Panc1 (cell line): ENCODE results near the gene DGKZ. TPM values are rescaled to one million over a fixed set of nuclear protein-coding genes. Genes with fewer than 3 reads are reported as not detected.

ENCODE experiments used
- ATAC-seq: fragments of 200-7000 bp; cut with Tn5 transposase; 2 replicates; pipeline ENCODE4 v1.9.1; 2020; ENCODE audit warnings: mild to moderate bottlenecking, moderate library complexity
- BruUV-seq: library from RNA; stranded (reverse); fragments of 400-500 nt; replicated peaks from 2 replicates; lab custom pipeline; 2021; lab: Mats Ljungman, UMichigan
- CTCF ChIA-PET: fragments of 300-600 bp; sonication (Branson Sonifier 250); formaldehyde crosslinking; loops from one replicate; lab custom pipeline; 2022; ENCODE audit warnings: antibody characterized with exemption; lab: Charles Lee
- POLR2A ChIA-PET: fragments of 300-600 bp; sonication (Branson Sonifier 250); formaldehyde crosslinking; loops from one replicate; lab custom pipeline; 2022; ENCODE audit warnings: antibody characterized with exemption; lab: Charles Lee
- DNase-seq: peaks from one replicate; pipeline ENCODE4 v3.0.0-alpha.2; 2010; ENCODE audit warnings: low read depth, low spot score
- H3K27ac ChIP-seq: 2 replicates; pipeline ENCODE4 v1.5.1; 2011; ENCODE audit warnings: mild to moderate bottlenecking, low read length, inconsistent platforms
- H3K27me3 ChIP-seq: fragments of 200-500 bp; sonication (Bioruptor generic); 2 replicates; pipeline ENCODE4 v1.6.0; 2014; ENCODE audit warnings: low read length, inconsistent platforms; ENCODE audit not compliant: control insufficient read depth, insufficient read depth
- H3K36me3 ChIP-seq: fragments of 200-500 bp; sonication (Bioruptor generic); 2 replicates; pipeline ENCODE4 v1.5.1; 2014; ENCODE audit warnings: inconsistent platforms, mild to moderate bottlenecking, low read length, moderate library complexity; ENCODE audit not compliant: control insufficient read depth, insufficient read depth
- H3K4me1 ChIP-seq: 2 replicates; pipeline ENCODE4 v1.5.1; 2011; ENCODE audit warnings: inconsistent platforms, mild to moderate bottlenecking, low read length, moderate library complexity; ENCODE audit not compliant: control insufficient read depth, insufficient read depth
- H3K4me3 ChIP-seq, 2 experiments: 2 replicates each; pipeline ENCODE4 v1.5.1; 2011 to 2012; ENCODE audit warnings: low read depth in 2 of 2, low read length in 2 of 2, mild to moderate bottlenecking in 2 of 2, inconsistent platforms in 1 of 2, moderate library complexity in 1 of 2
- H3K9me3 ChIP-seq: fragments of 200-500 bp; sonication (Bioruptor generic); 2 replicates; pipeline ENCODE4 v1.5.1; 2014; ENCODE audit warnings: low read depth, mild to moderate bottlenecking, inconsistent platforms, low read length, moderate library complexity; ENCODE audit not compliant: control insufficient read depth, insufficient read depth
- POLR2AphosphoS5 ChIP-seq: IDR thresholded peaks from 2 replicates; pipeline ENCODE4 v1.6.1; 2012; ENCODE audit warnings: mild to moderate bottlenecking, low read depth, low read length, moderate library complexity
- SIN3A ChIP-seq: IDR thresholded peaks from 2 replicates; pipeline ENCODE4 v1.6.1; 2012; ENCODE audit warnings: low read depth, mild to moderate bottlenecking, low read length, moderate library complexity, borderline replicate concordance; ENCODE audit not compliant: insufficient read depth
- TCF7L2 ChIP-seq: IDR thresholded peaks from 2 replicates; pipeline ENCODE4 v1.6.1; 2011; ENCODE audit warnings: mild to moderate bottlenecking, low read depth, low read length, inconsistent platforms
- in situ Hi-C: cut with HindIII; loops from 2 replicates; pipeline ENCODE4 v1.10.0; 2016; ENCODE audit warnings: low sequenced_read_pairs, low pct_unique_long_range_greater_than_20kb
- intact Hi-C: fragments of 100-400 bp; cut with micrococcal nuclease; formaldehyde crosslinking; loops from one replicate; pipeline ENCODE4 v1.10.0; 2022; ENCODE audit not compliant: unreplicated experiment
- total RNA-seq: library from RNA; stranded (reverse); gene quantifications from one replicate; pipeline ENCODE4 v1.2.1, GENCODE V29; 2021; ENCODE audit not compliant: unreplicated experiment
- TF ChIP-seq, protein P1 (sequence below): fragments of 450-650 bp; IDR thresholded peaks from 2 replicates; pipeline ENCODE4 v1.5.1; 2017; ENCODE audit warnings: mild to moderate bottlenecking
- TF ChIP-seq, protein P2 (sequence below), 2 experiments: IDR thresholded peaks; 2 replicates each; pipeline ENCODE4 v1.6.1; 2011 to 2012; ENCODE audit warnings: low read depth in 2 of 2, control low read depth in 1 of 2, low read length in 1 of 2, mild to moderate bottlenecking in 1 of 2, moderate library complexity in 1 of 2; ENCODE audit not compliant: insufficient read depth in 1 of 2

DGKZ gene
- total RNA-seq, 1 experiment from 2014 or later, result 104 TPM

DNA sequence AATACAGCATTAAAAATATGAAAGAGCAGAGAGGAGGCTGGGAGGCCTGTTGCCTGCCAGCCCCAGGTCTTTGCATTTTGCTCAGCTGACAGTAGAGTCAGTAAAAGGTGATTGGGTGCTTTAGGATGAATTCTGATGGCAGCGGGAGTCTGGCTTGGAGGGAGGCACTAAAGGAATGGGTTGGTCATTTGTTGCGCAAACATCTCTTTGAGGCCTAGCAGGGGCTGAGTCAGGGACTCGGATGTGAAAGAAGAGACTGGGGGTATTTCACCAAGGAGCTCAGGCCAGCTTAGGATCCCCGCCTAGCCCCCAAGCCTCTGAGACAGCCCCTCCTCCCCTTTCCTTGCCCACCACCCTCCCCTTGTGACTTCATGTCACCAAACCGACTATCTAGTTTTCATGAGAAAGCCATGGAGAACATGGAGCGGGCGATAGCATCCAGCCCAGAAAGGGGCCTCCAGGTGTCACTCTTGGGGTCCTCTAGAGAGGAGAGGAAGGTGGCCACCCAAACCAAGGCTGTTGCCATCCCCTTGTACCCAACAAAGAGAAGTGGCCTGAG is 9.7 kb downstream of the DGKZ start:
- POLR2A ChIA-PET, result no interaction called here
- CTCF ChIA-PET, result interaction anchor here (0.5 kb wide), 1 partner anchor 72 kb away, joined by 3 read pairs; no protein-coding TSS in a partner anchor
- DNase-seq (no peak), ATAC-seq (no peak)
- H3K4me1 ChIP-seq, result peaks cover 27% of the 10 kb centered on the region
- no peak overlapping the region for H3K4me3 ChIP-seq
- TF ChIP-seq TCF7L2 (no peak), SIN3A (no peak), POLR2AphosphoS5 (no peak)
- TF ChIP-seq, protein P1, sequence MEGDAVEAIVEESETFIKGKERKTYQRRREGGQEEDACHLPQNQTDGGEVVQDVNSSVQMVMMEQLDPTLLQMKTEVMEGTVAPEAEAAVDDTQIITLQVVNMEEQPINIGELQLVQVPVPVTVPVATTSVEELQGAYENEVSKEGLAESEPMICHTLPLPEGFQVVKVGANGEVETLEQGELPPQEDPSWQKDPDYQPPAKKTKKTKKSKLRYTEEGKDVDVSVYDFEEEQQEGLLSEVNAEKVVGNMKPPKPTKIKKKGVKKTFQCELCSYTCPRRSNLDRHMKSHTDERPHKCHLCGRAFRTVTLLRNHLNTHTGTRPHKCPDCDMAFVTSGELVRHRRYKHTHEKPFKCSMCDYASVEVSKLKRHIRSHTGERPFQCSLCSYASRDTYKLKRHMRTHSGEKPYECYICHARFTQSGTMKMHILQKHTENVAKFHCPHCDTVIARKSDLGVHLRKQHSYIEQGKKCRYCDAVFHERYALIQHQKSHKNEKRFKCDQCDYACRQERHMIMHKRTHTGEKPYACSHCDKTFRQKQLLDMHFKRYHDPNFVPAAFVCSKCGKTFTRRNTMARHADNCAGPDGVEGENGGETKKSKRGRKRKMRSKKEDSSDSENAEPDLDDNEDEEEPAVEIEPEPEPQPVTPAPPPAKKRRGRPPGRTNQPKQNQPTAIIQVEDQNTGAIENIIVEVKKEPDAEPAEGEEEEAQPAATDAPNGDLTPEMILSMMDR, result no peak
- TF ChIP-seq, protein P2, sequence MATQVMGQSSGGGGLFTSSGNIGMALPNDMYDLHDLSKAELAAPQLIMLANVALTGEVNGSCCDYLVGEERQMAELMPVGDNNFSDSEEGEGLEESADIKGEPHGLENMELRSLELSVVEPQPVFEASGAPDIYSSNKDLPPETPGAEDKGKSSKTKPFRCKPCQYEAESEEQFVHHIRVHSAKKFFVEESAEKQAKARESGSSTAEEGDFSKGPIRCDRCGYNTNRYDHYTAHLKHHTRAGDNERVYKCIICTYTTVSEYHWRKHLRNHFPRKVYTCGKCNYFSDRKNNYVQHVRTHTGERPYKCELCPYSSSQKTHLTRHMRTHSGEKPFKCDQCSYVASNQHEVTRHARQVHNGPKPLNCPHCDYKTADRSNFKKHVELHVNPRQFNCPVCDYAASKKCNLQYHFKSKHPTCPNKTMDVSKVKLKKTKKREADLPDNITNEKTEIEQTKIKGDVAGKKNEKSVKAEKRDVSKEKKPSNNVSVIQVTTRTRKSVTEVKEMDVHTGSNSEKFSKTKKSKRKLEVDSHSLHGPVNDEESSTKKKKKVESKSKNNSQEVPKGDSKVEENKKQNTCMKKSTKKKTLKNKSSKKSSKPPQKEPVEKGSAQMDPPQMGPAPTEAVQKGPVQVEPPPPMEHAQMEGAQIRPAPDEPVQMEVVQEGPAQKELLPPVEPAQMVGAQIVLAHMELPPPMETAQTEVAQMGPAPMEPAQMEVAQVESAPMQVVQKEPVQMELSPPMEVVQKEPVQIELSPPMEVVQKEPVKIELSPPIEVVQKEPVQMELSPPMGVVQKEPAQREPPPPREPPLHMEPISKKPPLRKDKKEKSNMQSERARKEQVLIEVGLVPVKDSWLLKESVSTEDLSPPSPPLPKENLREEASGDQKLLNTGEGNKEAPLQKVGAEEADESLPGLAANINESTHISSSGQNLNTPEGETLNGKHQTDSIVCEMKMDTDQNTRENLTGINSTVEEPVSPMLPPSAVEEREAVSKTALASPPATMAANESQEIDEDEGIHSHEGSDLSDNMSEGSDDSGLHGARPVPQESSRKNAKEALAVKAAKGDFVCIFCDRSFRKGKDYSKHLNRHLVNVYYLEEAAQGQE (IDR thresholded peaks at IDR 0.05; ENCODE audit: insufficient read depth in 1 of 2, low read depth in 2 of 2, low read length in 1 of 2), result no peak
- in situ Hi-C loops (no loop called here), intact Hi-C loops (no loop called here)
- no TSS peak for BruUV-seq
- H3K27me3 ChIP-seq, result no peaks in the 10 kb centered on the region
- H3K9me3 ChIP-seq, result no peaks in the 10 kb centered on the region
- peak overlapping the region; percentile 45; the same call in 1 of the 2 replicates for H3K27ac ChIP-seq
- no peaks in the 10 kb centered on the region; the same call in 1 of the 2 replicates for H3K36me3 ChIP-seq

DNA sequence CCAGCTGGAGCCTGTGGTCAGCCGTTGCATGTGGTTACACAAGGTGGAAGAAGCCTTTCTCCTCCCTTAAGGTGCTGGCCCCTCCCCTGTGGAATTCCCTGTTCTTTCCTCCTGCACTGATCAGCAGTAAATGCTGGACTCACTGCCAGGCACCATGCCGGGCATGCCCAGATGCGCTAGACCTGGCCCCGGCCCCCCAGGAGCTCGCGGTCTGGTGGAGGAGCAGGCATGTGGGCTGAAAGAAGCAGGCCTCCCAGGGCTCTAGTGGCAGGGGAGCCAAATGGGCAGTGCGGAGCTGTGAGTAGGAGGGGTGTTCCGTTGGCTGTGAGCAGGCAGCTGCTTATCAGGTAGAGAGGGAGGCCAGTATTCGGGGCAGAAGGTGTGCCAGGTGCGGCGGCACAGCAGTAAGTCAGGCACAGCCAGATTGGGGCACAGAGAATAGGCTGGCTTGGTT is 10.2 kb downstream of the DGKZ start:
- no peaks in the 10 kb centered on the region for H3K9me3 ChIP-seq
- peaks cover 32% of the 10 kb centered on the region for H3K4me1 ChIP-seq
- peak overlapping the region; percentile 45; the same call in 1 of the 2 replicates for H3K27ac ChIP-seq
- intact Hi-C loops, result no loop called here
- CTCF ChIA-PET, result no interaction called here
- BruUV-seq, result no TSS peak
- no peak overlapping the region for H3K4me3 ChIP-seq
- 0 out of 2 replicates have a peak, but pooled peaks have one; percentile 19 for ATAC-seq
- no peak for DNase-seq
- in situ Hi-C loops, result no loop called here
- POLR2A ChIA-PET, result no interaction called here
- H3K36me3 ChIP-seq, result no peaks in the 10 kb centered on the region; the same call in 1 of the 2 replicates
- TF ChIP-seq, protein P1, result no peak
- TF ChIP-seq, protein P2 (IDR thresholded peaks at IDR 0.05; ENCODE audit: insufficient read depth in 1 of 2, low read depth in 2 of 2, low read length in 1 of 2), result no peak
- no peak for TF ChIP-seq POLR2AphosphoS5
- TF ChIP-seq SIN3A, result no peak
- no peak for TF ChIP-seq TCF7L2
- no peaks in the 10 kb centered on the region for H3K27me3 ChIP-seq
